Activated T-helper 1 cell treated with anti-CD3 and anti-CD28 coated beads, Interleukin-2, amount 50 U/mL, for 16 hours (primary cell): ENCODE results near the gene MAOA.
"Not testable (repeated sequence)": the region's sequence is repeated elsewhere in the genome, so short reads cannot be mapped to it uniquely, and the experiment has no call there.

Experiments
- DNase-seq, 2 donors: peaks; one replicate each; pipeline ENCODE4 v3.0.0-alpha.2; 2020; ENCODE audit warnings: low read depth in 1 of 2, low spot score in 1 of 2

MAOA gene

GRCh38 chrX:43661521-43662240, 5.6 kb downstream of the MAOA start:
- no peak for DNase-seq

- no peak for DNase-seq
Observed at GRCh38 chrX:43663173-43663572, 7.1 kb downstream of the MAOA start.

DNA sequence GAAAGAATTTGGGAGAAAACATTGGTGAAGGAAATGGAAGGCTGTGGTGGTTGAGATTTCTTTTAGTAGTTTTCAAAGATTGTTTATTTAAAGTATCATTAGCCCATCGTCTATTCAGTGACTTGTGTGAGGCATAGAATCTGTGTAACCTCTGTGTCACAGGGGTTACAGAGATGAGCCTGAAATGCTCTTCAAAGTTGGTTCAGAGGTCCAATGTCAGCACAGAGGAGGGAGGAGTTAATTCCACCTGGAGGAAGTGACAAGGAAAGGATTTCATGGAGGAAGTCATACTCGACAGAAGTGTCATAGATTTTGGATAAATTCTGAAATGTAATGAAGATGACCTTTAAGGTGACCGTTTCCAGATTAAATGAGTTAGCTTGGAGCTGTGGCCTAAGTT, 8.2 kb downstream of the MAOA start:
- DNase-seq = no peak

- no peak for DNase-seq
Observed at GRCh38 chrX:43664708-43665107, 8.6 kb downstream of the MAOA start.

DNA sequence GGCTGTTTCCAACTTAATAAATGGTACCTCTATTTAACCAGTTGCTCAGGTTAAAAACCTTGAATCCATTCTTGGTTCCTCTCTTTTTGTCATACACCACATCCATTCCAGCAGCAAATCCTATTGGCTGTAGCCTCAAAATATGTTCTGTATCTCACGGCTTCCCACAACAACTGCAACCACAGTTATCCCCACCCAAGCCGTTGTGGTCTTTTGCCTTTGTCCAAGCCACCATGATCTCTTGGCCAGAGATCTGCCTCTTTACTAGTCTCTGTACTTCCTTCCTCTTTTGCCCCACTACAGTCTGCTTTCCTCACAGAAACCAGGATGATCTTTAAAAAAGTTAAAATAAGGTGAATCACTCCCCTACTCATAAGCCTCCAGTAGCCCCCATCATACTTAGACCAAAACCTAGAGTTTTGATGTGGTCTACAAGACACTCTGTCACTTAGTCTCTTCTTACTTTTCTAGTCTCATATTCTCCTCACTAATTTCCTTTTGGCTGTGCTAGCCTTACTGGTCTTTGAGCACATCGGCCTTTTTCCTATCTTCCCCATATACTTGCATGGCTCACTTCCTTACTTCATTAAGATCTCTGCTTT, 10.3 kb downstream of the MAOA start:
- DNase-seq = no peak

- DNase-seq = not testable (repeated sequence)
Observed at GRCh38 chrX:43675965-43676628, 20.0 kb downstream of the MAOA start.

GRCh38 chrX:43676971-43677572, 21.0 kb downstream of the MAOA start:
- DNase-seq = no peak

DNA sequence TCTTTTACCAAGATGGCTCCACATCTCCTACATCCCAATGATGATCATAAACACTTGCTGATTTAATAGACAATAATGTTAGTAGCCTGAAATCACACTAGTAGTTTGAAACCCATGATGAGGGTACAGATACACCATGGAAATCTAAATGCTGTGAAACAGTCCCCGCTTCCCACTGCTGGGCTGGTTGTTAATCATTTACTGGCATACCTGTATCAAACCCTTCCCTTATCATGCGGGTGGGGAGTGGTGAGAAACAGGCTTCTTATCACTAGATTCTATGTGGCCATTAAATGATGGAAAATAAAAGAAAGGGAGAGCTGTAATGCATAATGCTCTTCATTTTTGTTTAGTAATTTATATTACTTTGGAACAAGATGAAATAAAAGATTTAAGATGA, 21.9 kb downstream of the MAOA start:
- no peak for DNase-seq

GRCh38 chrX:43679058-43679457, 23.0 kb downstream of the MAOA start:
- no peak for DNase-seq

- no peak for DNase-seq
Observed at GRCh38 chrX:43679778-43680177, 23.7 kb downstream of the MAOA start.

- DNase-seq = no peak
Observed at GRCh38 chrX:43682726-43683125, 26.6 kb downstream of the MAOA start.

GRCh38 chrX:43685221-43685620, 29.1 kb downstream of the MAOA start:
- DNase-seq = no peak

DNA sequence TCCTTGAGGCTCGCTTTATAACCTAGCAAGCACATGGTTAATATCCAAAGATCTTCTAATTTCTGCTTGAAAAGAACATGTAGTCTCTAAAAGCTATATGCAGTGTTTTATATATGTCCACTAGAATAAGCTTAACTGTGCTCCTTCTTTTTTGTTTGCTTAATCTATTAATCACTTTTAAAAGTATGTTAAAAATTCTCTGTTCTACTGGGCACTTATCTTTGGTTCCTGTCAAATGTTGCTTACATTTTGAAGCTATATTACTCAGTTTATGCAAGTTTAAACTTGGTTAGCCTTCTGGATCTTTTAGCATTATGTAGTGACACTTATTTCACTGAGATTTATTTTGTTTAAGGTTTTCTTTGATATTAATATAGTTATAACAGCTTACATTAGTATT, 32.5 kb downstream of the MAOA start:
- DNase-seq = no peak

GRCh38 chrX:43693602-43694406, 37.7 kb downstream of the MAOA start:
- DNase-seq = no peak

DNA sequence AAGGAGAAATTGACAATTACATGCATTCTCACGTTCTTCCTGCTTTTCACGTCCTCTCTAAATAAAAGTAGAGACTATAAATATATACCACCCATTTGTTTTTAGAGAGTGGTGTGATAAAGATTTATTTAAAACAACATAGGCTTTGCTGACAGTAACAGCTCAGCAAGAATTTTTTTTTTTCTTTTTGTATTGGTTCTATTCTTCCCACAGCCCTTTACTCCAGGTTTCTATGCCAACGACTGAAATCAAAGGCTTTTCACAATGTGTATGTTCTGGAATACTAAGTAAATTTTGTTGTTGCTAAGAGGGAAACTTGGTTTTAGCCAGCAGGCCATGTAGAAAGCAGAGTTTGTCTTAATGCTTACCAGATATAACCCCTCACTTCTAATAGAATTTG, 43.4 kb downstream of the MAOA start:
- DNase-seq = no peak

- no peak for DNase-seq
Observed at GRCh38 chrX:43702079-43702524, 46.0 kb downstream of the MAOA start.

DNA sequence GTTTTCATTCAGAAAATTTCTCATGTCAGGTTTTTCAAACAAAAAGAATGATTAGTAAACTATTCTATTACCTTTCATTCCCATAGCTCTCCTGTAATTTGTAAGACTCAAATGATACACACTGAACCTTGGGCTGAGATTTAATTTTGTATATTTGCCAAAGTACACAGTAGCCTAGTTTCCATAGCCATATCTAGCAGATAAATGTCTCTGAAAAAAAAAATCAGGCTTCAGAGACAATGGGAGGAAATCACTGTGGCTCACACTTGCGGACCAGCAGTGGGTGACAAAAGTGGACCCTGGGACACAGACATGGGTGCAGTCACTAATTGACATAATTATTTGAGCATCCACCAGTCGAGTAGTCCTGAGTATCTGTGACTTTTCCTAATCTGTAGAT, 46.6 kb downstream of the MAOA start:
- no peak for DNase-seq

GRCh38 chrX:43703211-43703791, 47.2 kb downstream of the MAOA start:
- DNase-seq = no peak

DNA sequence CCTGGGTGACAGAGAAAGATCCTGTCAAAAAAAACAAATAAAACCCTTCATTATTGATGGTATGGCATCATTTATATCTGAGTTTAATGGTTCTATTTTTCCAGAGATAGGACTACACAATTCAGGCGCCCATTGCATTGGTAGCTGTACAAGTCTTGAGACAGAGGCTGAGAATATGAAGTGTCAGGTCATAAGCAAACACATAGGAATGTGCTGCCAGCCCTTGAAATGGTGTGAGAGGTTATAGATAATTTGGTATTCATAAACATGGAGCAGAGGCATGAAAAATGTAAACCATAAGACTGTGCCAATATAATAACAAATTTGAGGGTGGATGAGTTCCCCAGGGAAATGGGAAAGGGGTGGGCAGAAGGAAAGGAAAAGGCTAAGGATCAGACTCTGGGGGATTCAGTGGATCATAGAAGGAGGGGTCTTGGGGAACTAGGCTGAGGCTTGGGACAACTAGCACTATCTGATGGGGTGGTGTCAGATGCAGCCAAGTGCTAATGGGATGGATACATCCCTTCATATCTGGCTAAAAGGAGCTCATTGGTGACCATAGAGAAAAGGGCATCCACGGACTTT, 50.8 kb downstream of the MAOA start:
- DNase-seq = no peak

- no peak for DNase-seq
Observed at GRCh38 chrX:43707812-43708548, 51.9 kb downstream of the MAOA start.
